NT2/D1 (cell line): ENCODE measurements around the gene PLCD1.

Experiments
- SUZ12 ChIP-seq: IDR thresholded peaks from 2 replicates; pipeline ENCODE4 v1.6.1; 2011; ENCODE audit not compliant: insufficient read length, insufficient read depth; ENCODE audit errors: extremely low read depth
- YY1 ChIP-seq: IDR thresholded peaks from 2 replicates; pipeline ENCODE4 v1.6.1; 2011; ENCODE audit not compliant: insufficient read length, insufficient read depth
- ZNF274 ChIP-seq: IDR thresholded peaks from 2 replicates; pipeline ENCODE4 v1.6.1; 2011; ENCODE audit warnings: mild to moderate bottlenecking, low read depth, low read length

DNA sequence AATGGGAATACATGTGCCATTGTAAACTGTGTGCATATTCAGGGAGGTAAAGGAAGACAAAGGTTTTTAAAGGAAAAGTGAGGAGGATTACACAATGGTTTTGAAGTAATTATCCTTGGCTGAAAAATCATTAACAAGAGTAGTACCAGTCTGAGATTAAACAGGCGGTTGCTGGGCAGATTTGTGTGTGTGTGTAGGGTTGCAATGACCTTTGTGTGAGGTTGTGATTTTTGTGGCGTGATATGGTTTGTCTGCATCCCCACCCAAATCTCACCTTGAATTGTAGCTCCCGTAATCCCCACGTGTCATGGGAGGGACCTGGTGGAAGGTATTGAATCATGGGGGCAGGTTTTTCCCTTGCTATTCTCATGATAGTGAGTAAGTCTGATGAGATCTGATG lies 16.6 kb upstream of the PLCD1 start:
- TF ChIP-seq YY1 (no peak), ZNF274 (no peak), SUZ12 (no peak)
